ENCODE results near the gene MOV10L1.
A peak's percentile ranks its signal among the peaks of the same experiment; 100 is the strongest.

DNA sequence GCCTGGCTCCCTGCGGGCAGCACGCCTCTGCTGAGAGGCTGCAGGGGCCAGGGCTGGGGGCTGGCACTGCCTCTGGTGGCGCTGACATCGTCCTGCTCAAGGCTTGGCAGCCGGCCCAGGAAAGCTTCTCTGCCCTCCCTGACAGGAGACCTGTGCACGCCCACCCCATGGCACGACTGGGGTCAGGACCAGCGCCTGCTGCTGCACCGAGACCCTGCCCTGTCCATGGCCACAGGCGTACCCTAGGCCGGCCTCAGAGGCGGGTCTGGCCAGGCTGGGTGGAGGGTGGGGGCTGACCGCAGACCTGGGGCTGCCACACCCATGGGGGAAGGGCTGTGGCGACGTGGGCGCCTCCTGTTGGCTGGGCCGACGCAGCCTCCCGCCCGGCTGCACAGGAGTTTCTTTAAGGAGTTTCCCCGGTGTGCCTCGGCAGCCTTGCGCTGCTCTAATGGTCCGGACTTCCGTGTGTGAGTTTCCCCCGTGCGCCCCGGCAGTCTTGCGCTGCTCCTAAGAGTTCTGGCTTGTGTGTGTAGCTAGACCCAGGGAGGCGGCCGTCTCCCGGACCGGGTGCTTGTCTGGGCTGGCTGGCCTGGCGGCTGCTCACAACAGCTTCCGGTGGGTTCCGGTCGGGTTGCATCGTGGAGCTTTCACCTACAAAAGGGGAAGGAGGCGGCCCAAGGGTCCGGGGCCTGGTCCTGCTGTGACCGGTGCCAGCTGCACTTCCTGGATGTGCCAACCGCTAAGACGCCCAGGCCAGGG is 100.6 kb downstream of the MOV10L1 start:
- TF ChIP-seq, protein P1, sequence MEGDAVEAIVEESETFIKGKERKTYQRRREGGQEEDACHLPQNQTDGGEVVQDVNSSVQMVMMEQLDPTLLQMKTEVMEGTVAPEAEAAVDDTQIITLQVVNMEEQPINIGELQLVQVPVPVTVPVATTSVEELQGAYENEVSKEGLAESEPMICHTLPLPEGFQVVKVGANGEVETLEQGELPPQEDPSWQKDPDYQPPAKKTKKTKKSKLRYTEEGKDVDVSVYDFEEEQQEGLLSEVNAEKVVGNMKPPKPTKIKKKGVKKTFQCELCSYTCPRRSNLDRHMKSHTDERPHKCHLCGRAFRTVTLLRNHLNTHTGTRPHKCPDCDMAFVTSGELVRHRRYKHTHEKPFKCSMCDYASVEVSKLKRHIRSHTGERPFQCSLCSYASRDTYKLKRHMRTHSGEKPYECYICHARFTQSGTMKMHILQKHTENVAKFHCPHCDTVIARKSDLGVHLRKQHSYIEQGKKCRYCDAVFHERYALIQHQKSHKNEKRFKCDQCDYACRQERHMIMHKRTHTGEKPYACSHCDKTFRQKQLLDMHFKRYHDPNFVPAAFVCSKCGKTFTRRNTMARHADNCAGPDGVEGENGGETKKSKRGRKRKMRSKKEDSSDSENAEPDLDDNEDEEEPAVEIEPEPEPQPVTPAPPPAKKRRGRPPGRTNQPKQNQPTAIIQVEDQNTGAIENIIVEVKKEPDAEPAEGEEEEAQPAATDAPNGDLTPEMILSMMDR (IDR thresholded peaks at IDR 0.05; ENCODE audit: low read length): peak; percentile 55
- TF ChIP-seq EZH2 (optimal IDR thresholded peaks at IDR 0.05; ENCODE audit: low read depth, low read length): no peak

Measured in MM.1S (cell line).